GM12891 (cell line): Measurements from ENCODE around the gene PSMB7.

Source experiments
- PAX5 ChIP-seq: IDR thresholded peaks from 2 replicates; pipeline ENCODE4 v1.6.1; 2011; ENCODE audit warnings: low read length, moderate library complexity, mild to moderate bottlenecking; ENCODE audit not compliant: insufficient read depth, severe bottlenecking
- POLR2A ChIP-seq: IDR thresholded peaks from 2 replicates; pipeline ENCODE4 v1.6.1; 2011; ENCODE audit warnings: low read depth, low read length, control low read depth
- POLR2AphosphoS5 ChIP-seq: IDR thresholded peaks from 2 replicates; pipeline ENCODE4 v1.6.1; 2011; ENCODE audit warnings: low read depth, low read length, control low read depth
- SPI1 ChIP-seq: IDR thresholded peaks from 2 replicates; pipeline ENCODE4 v1.6.1; 2011; ENCODE audit warnings: low read depth, low read length, control low read depth
- TAF1 ChIP-seq: IDR thresholded peaks from 2 replicates; pipeline ENCODE4 v1.6.1; 2011; ENCODE audit warnings: low read depth, low read length, control low read depth

GRCh38 chr9:124359855-124360678 is 55.2 kb downstream of the PSMB7 start:
- TF ChIP-seq POLR2AphosphoS5 (no peak), POLR2A (no peak), PAX5 (no peak), TAF1 (no peak), SPI1 (no peak)
